Vagina (tissue), 2 donors: ENCODE results near the gene ACOT6.
"Not testable (repeated sequence)": the region's sequence is repeated elsewhere in the genome, so short reads cannot be mapped to it uniquely, and the experiment has no call there.

Experiments
- CTCF ChIP-seq, 3 experiments: fragments of 450-650 bp in 2 of 3; fragments of 200-600 bp in 1 of 3; sonication (generic) in 1 of 3; IDR thresholded peaks; one replicate each; pipeline ENCODE4 v1.5.1; 2017 to 2019; ENCODE audit warnings: antibody characterized with exemption in 3 of 3, mild to moderate bottlenecking in 2 of 3, moderate library complexity in 2 of 3
- POLR2A ChIP-seq, 2 donors: fragments of 450-650 bp; IDR thresholded peaks; one replicate each; pipeline ENCODE4 v1.6.1; 2017; ENCODE audit warnings: antibody characterized with exemption in 2 of 2, mild to moderate bottlenecking in 2 of 2, moderate library complexity in 2 of 2
- POLR2AphosphoS5 ChIP-seq, 2 donors: sonication (generic); formaldehyde crosslinking; IDR thresholded peaks; one replicate each; pipeline ENCODE4 v1.9.0; 2017; ENCODE audit warnings: antibody characterized with exemption in 2 of 2, mild to moderate bottlenecking in 2 of 2, low read depth in 1 of 2; ENCODE audit not compliant: insufficient read depth in 1 of 2

- not testable (repeated sequence) for TF ChIP-seq CTCF (IDR thresholded peaks at IDR 0.05); POLR2A (IDR thresholded peaks at IDR 0.05); POLR2AphosphoS5 (IDR thresholded peaks at IDR 0.05; ENCODE audit: insufficient read depth in 1 of 2, low read depth in 1 of 2)
Measured at GRCh38 chr14:73636355-73636754, 24.0 kb downstream of the ACOT6 start.
